Measurements from ENCODE around the gene PTPRD. TPM values are rescaled to one million over a fixed set of nuclear protein-coding genes. Genes with fewer than 3 reads are reported as not detected.

The PTPRD gene
- total RNA-seq, 3 donors from 2014 or later (not counting 1 experiment from before 2014, with no cell fraction given), result 0.05 to 0.68 TPM; not detected in 1

DNA sequence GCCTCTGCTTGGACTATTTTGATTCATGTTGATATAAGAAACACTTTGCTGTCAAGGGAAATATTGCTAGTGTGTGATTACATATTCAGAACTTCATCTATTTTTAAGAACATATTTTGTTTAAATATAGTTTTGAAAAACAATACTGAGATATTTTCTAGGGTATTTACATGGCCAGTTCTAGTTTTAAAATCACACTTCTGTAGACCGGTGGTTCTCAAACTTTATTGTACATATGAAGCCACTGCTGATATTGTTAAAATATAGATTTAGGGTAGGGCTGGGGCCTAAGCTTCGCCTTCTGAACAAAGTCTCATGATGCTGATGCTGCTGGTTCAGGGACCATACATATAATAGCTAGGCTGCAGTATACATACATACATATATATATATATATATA lies 1000.0 kb downstream of the PTPRD start:
- Histone ChIP-seq H3K9me3 (ENCODE audit: control insufficient read depth, insufficient read depth, low read length) (no peaks in the 10 kb centered on the region), H3K36me3 (ENCODE audit: control insufficient read depth, insufficient read depth, low read length) (no peaks in the 10 kb centered on the region), H3K27me3 (ENCODE audit: control insufficient read depth, insufficient read depth, low read length) (no peaks in the 10 kb centered on the region), H3K4me3 (ENCODE audit: low read length) (no peak overlapping the region), H3K4me1 (ENCODE audit: control insufficient read depth, insufficient read depth, low read length) (no peaks in the 10 kb centered on the region), H3K27ac (ENCODE audit: low read length) (no peak overlapping the region)
- ATAC-seq (no peak), DNase-seq (no peak)
- Mint-ChIP-seq H3K4me3 (no peak overlapping the region), H3K27ac (no peak overlapping the region), H3K27me3 (ENCODE audit: low read depth in 2 of 2) (no peaks in the 10 kb centered on the region), H3K4me1 (no peaks in the 10 kb centered on the region), H3K36me3 (no peaks in the 10 kb centered on the region), H3K9me3 (peaks cover 3 to 8% of the 10 kb centered on the region in 2 donors)
- 67% methylated on average over 2 of the region's 2 CpGs for WGBS (ENCODE audit: insufficient coverage)
- no peak for TF ChIP-seq CTCF (IDR thresholded peaks at IDR 0.05)
- intact Hi-C loops (cut with micrococcal nuclease), result no loop called here

GRCh38 chr9:9612270-9612669 lies 1000.5 kb downstream of the PTPRD start:
- WGBS (ENCODE audit: insufficient coverage), result 20% methylated on average over 2 of the region's 3 CpGs
- Mint-ChIP-seq H3K27me3 (ENCODE audit: low read depth in 2 of 2) (no peaks in the 10 kb centered on the region), H3K4me1 (no peaks in the 10 kb centered on the region), H3K9me3 (peaks cover 1 to 5% of the 10 kb centered on the region in 2 donors), H3K36me3 (no peaks in the 10 kb centered on the region), H3K27ac (no peak overlapping the region), H3K4me3 (no peak overlapping the region)
- Histone ChIP-seq H3K4me3 (ENCODE audit: low read length) (no peak overlapping the region), H3K9me3 (ENCODE audit: control insufficient read depth, insufficient read depth, low read length) (no peaks in the 10 kb centered on the region), H3K27ac (ENCODE audit: low read length) (no peak overlapping the region), H3K4me1 (ENCODE audit: control insufficient read depth, insufficient read depth, low read length) (no peaks in the 10 kb centered on the region), H3K27me3 (ENCODE audit: control insufficient read depth, insufficient read depth, low read length) (no peaks in the 10 kb centered on the region), H3K36me3 (ENCODE audit: control insufficient read depth, insufficient read depth, low read length) (no peaks in the 10 kb centered on the region)
- ATAC-seq (no peak), DNase-seq (peak in 1 of 2 donors; percentile 2)
- intact Hi-C loops (cut with micrococcal nuclease), result no loop called here
- no peak for TF ChIP-seq CTCF (IDR thresholded peaks at IDR 0.05)

DNA sequence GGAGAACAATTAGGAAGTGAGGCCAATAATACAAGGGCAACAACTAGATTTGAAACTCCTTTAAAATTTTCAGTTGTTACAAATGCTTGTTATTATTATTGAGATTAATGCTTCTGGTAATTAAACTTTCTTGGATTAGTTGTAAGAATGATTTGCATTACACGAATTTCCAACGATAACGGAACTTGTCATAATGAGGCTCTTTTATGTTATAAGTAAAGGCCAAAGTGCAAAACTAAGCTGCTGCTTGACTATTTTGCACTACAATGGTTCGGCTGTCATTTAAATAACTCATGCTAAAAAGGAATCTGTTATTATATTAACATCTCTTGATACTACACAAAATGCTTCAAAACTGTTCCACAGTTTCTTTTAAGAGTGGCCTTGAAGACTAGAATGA lies 1007.1 kb downstream of the PTPRD start:
- Mint-ChIP-seq H3K27ac (no peak overlapping the region), H3K9me3 (peaks cover 0 to 3% of the 10 kb centered on the region in 2 donors), H3K36me3 (no peaks in the 10 kb centered on the region), H3K4me1 (no peaks in the 10 kb centered on the region), H3K27me3 (ENCODE audit: low read depth in 2 of 2) (no peaks in the 10 kb centered on the region), H3K4me3 (no peak overlapping the region)
- 85% methylated on average over 4 of the region's 4 CpGs for WGBS (ENCODE audit: insufficient coverage)
- DNase-seq, result no peak
- intact Hi-C loops (cut with micrococcal nuclease), result no loop called here
- Histone ChIP-seq H3K4me1 (ENCODE audit: control insufficient read depth, insufficient read depth, low read length) (no peaks in the 10 kb centered on the region), H3K4me3 (ENCODE audit: low read length) (no peak overlapping the region), H3K9me3 (ENCODE audit: control insufficient read depth, insufficient read depth, low read length) (no peaks in the 10 kb centered on the region), H3K27me3 (ENCODE audit: control insufficient read depth, insufficient read depth, low read length) (no peaks in the 10 kb centered on the region), H3K27ac (ENCODE audit: low read length) (no peak overlapping the region), H3K36me3 (ENCODE audit: control insufficient read depth, insufficient read depth, low read length) (no peaks in the 10 kb centered on the region)
- no peak for ATAC-seq
- no peak for TF ChIP-seq CTCF (IDR thresholded peaks at IDR 0.05)

GRCh38 chr9:9603345-9603744 lies 1009.5 kb downstream of the PTPRD start:
- intact Hi-C loops (cut with micrococcal nuclease), result no loop called here
- no peak for ATAC-seq
- Histone ChIP-seq H3K9me3 (ENCODE audit: control insufficient read depth, insufficient read depth, low read length) (no peaks in the 10 kb centered on the region), H3K27ac (ENCODE audit: low read length) (no peak overlapping the region), H3K36me3 (ENCODE audit: control insufficient read depth, insufficient read depth, low read length) (no peaks in the 10 kb centered on the region), H3K27me3 (ENCODE audit: control insufficient read depth, insufficient read depth, low read length) (no peaks in the 10 kb centered on the region), H3K4me1 (ENCODE audit: control insufficient read depth, insufficient read depth, low read length) (no peaks in the 10 kb centered on the region), H3K4me3 (ENCODE audit: low read length) (no peak overlapping the region)
- no peak for DNase-seq
- Mint-ChIP-seq H3K4me1 (no peaks in the 10 kb centered on the region), H3K36me3 (no peaks in the 10 kb centered on the region), H3K9me3 (peaks cover 4 to 6% of the 10 kb centered on the region in 2 donors), H3K27ac (no peak overlapping the region), H3K27me3 (ENCODE audit: low read depth in 2 of 2) (no peaks in the 10 kb centered on the region), H3K4me3 (no peak overlapping the region)
- no peak for TF ChIP-seq CTCF (IDR thresholded peaks at IDR 0.05)
- 87% methylated on average over 2 of the region's 2 CpGs for WGBS (ENCODE audit: insufficient coverage)
